Heart right ventricle (tissue), 16 donors: ENCODE results near the gene RGS9BP. TPM values are rescaled to one million over a fixed set of nuclear protein-coding genes. Genes with fewer than 3 reads are reported as not detected.

Experiments
- ATAC-seq, 8 donors: fragments of 200-7000 bp; cut with Tn5 transposase; one replicate each; pipeline ENCODE4 v1.9.1; 2020; ENCODE audit warnings: mild to moderate bottlenecking in 8 of 8, moderate library complexity in 8 of 8, moderate number of reproducible peaks in 1 of 8
- DNase-seq, 2 donors: peaks; one replicate each; pipeline ENCODE4 v3.0.0-alpha.2; 2020
- H3K27ac ChIP-seq, 10 donors: fragments of 200-600 bp; sonication (generic) in 2 of 10; one replicate each; pipeline versions ENCODE4 v1.5.0 to v1.8.0; 2020 to 2022; ENCODE audit warnings: mild to moderate bottlenecking in 3 of 10
- H3K27me3 ChIP-seq, 7 donors: fragments of 200-600 bp; one replicate each; pipeline ENCODE4 v1.8.0; 2021 to 2022; ENCODE audit warnings: mild to moderate bottlenecking in 2 of 7
- H3K36me3 ChIP-seq, 9 donors: fragments of 200-600 bp; sonication (generic) in 1 of 9; one replicate each; pipeline versions ENCODE4 v1.5.0 to v1.8.0; 2020 to 2022; ENCODE audit warnings: mild to moderate bottlenecking in 2 of 9
- H3K4me1 ChIP-seq, 9 donors: fragments of 200-600 bp; sonication (generic) in 1 of 9; one replicate each; pipeline versions ENCODE4 v1.5.0 to v1.8.0; 2020 to 2022; ENCODE audit warnings: mild to moderate bottlenecking in 4 of 9
- H3K4me3 ChIP-seq, 10 donors: fragments of 200-600 bp; sonication (generic) in 2 of 10; one replicate each; pipeline versions ENCODE4 v1.5.0 to v1.8.0; 2020 to 2022; ENCODE audit warnings: mild to moderate bottlenecking in 7 of 10, moderate library complexity in 2 of 10
- H3K9me3 ChIP-seq, 11 donors: fragments of 200-600 bp in 10 of 11; sonication (generic) in 2 of 11; one replicate each; pipeline versions ENCODE4 v1.5.0 to v1.8.0; 2013 to 2022; ENCODE audit warnings: mild to moderate bottlenecking in 2 of 11, control low read depth in 1 of 11, moderate library complexity in 1 of 11
- CTCF ChIP-seq, 9 donors: fragments of 200-600 bp; sonication (generic) in 2 of 9; IDR thresholded peaks; one replicate each; pipeline versions ENCODE4 v1.5.0 to v1.8.0; 2021 to 2022; ENCODE audit warnings: antibody characterized with exemption in 9 of 9, mild to moderate bottlenecking in 5 of 9, moderate library complexity in 1 of 9
- WGBS, 2 donors: extraction: QIAGEN DNeasy Blood & Tissue Kit; methylation state at CpG; one replicate each; pipeline ENCODE4 v1.1.7; 2013; ENCODE audit warnings: inconsistent platforms in 1 of 2; 5-methylcytosine and 5-hydroxymethylcytosine counted together
- intact Hi-C, 10 donors: fragments of 100-400 bp; cut with DNase I; formaldehyde crosslinking; loops; one replicate each; pipeline versions ENCODE4 v1.11.1 to v1.14.2; 2022
- polyA plus RNA-seq, 2 donors: library from polyadenylated mRNA; stranded (reverse); fragments of 200-250 nt; gene quantifications; one replicate each; pipeline ENCODE4 v1.2.3, GENCODE V29; 2013
- total RNA-seq, 10 donors: library from RNA; stranded (reverse); fragmentation: NEBNext Ultra II Directional in 3 of 10; extraction: Animal tissue kit (Norgen Biotek cat#: 25700) in 3 of 10; gene quantifications; one replicate each; pipeline versions ENCODE4 v1.2.1 to v1.2.4, GENCODE V29; 2021 to 2023
- donor health status: Arrhythmogenic right ventricular cardiomyopathy.
- donor health status: ischemic (EF 13 %, LVEDD 7.1; RV severe dilation, severe dysfunction).
- donor health status: healthy with polysubstance abuse.
- donor health status: DM: no; HTN: yes; CAD: no.
- donor health status: DM: no; HTN: no; CAD: no.
- donor health status: ischemic (EF 25% LVEDD 6.9; RV normal size, moderate dysfunction).
- donor health status: ischemic (EF 25% LVEDD 5.7; RV mildly dilated, moderate dysfunction).
- donor health status: healthy.
- donor health status: DM: yes; HTN: yes; CAD: no.
- donor health status: Ischemic cardiomyopathy.
- donor health status: ischemic (EF 35%, LVEDD 5.7; RV mildly dilated, moderate dysfunction).
- donor health status: nonischemic (EF 11% LVEDD 7.7; RV severe dilation, severe dysfunction).
- donor health status: DM: yes; HTN: yes; CAD: no.
- donor health status: PGD.
- donor health status: ischemic (EF 29% LVEDD 5.4; RV normal size, mild dysfunction).
- donor health status: nonischemic (EF 23%, LVEDD 6.1; RV moderate dilation, normal function).

The RGS9BP gene
- total and polyA plus RNA-seq, 12 donors = 0.43 to 13.5 (median 4.2) TPM

GRCh38 chr19:32631381-32631780 is 44.3 kb upstream of the RGS9BP start:
- Histone ChIP-seq H3K36me3 (peaks cover 0 to 94% (median 22%) of the 10 kb centered on the region in 9 donors), H3K27me3 (no peaks in the 10 kb centered on the region), H3K9me3 (no peaks in the 10 kb centered on the region), H3K27ac (no peak overlapping the region), H3K4me3 (no peak overlapping the region), H3K4me1 (peaks cover 0 to 16% (median 0%) of the 10 kb centered on the region in 9 donors)
- intact Hi-C loops = no loop called here
- DNase-seq = no peak
- 87 to 89% methylated on average over 15 of the region's 15 CpGs for WGBS, 2 donors
- peak in 2 of 9 donors; percentile 12 to 17 for TF ChIP-seq CTCF (IDR thresholded peaks at IDR 0.05)
- peak in 2 of 8 donors; percentile 17 to 25 for ATAC-seq

- Histone ChIP-seq H3K27me3 (no peaks in the 10 kb centered on the region), H3K9me3 (no peaks in the 10 kb centered on the region), H3K27ac (no peak overlapping the region), H3K4me1 (no peaks in the 10 kb centered on the region), H3K4me3 (no peak overlapping the region), H3K36me3 (peaks cover 0 to 94% (median 34%) of the 10 kb centered on the region in 9 donors)
- DNase-seq = no peak
- TF ChIP-seq CTCF (IDR thresholded peaks at IDR 0.05) = no peak
- ATAC-seq = no peak
- intact Hi-C loops = no loop called here
- WGBS, 2 donors = 89 to 93% methylated on average over 14 of the region's 14 CpGs
These were observed 38.2 kb upstream of the RGS9BP start for GRCh38 chr19:32637480-32637879.

GRCh38 chr19:32638625-32639024 is 37.0 kb upstream of the RGS9BP start:
- WGBS, 2 donors = 97 to 99% methylated on average over 13 of the region's 13 CpGs
- peak in 1 of 8 donors; percentile 30 for ATAC-seq
- no peak for TF ChIP-seq CTCF (IDR thresholded peaks at IDR 0.05)

GRCh38 chr19:32642771-32643170 is 32.9 kb upstream of the RGS9BP start:
- Histone ChIP-seq H3K4me3 (no peak overlapping the region), H3K4me1 (no peaks in the 10 kb centered on the region), H3K27ac (no peak overlapping the region), H3K9me3 (no peaks in the 10 kb centered on the region), H3K27me3 (no peaks in the 10 kb centered on the region), H3K36me3 (peaks cover 0 to 99% (median 64%) of the 10 kb centered on the region in 9 donors)
- TF ChIP-seq CTCF (IDR thresholded peaks at IDR 0.05) = no peak
- WGBS, 2 donors = 89 to 91% methylated on average over 12 of the region's 12 CpGs
- DNase-seq (no peak), ATAC-seq (no peak)
- intact Hi-C loops = no loop called here

More at GRCh38 chr19:32638625-32639024, 37.0 kb upstream of the RGS9BP start:
- Histone ChIP-seq H3K4me3 (no peak overlapping the region), H3K4me1 (no peaks in the 10 kb centered on the region), H3K9me3 (no peaks in the 10 kb centered on the region), H3K27me3 (no peaks in the 10 kb centered on the region), H3K36me3 (peaks cover 0 to 97% (median 46%) of the 10 kb centered on the region in 9 donors), H3K27ac (no peak overlapping the region)
- intact Hi-C loops = no loop called here
- no peak for DNase-seq
